Hepatocyte (in vitro differentiated cells): ENCODE data around the gene TMEM106C. TPM values are rescaled to one million over a fixed set of nuclear protein-coding genes. Genes with fewer than 3 reads are reported as not detected.
A peak's percentile ranks its signal among the peaks of the same experiment; 100 is the strongest.

Experiments used
- DNase-seq: peaks from one replicate; pipeline ENCODE4 v3.0.0-alpha.2; 2016; ENCODE audit warnings: low spot score
- H2AFZ ChIP-seq: fragments of 200-600 bp; sonication (generic); 2 replicates; pipeline ENCODE4 v1.6.0; 2016; ENCODE audit warnings: antibody characterized with exemption, mild to moderate bottlenecking
- H3K27ac ChIP-seq: fragments of 200-600 bp; sonication (generic); 2 replicates; pipeline ENCODE4 v1.5.1; 2016; ENCODE audit warnings: mild to moderate bottlenecking
- H3K27me3 ChIP-seq: fragments of 200-600 bp; sonication (generic); 2 replicates; pipeline ENCODE4 v1.6.1; 2016
- H3K36me3 ChIP-seq: fragments of 200-600 bp; sonication (generic); replicated peaks from 2 replicates; pipeline ENCODE4 v1.5.1; 2016; ENCODE audit warnings: low read depth; ENCODE audit not compliant: insufficient read depth
- H3K4me1 ChIP-seq: fragments of 200-600 bp; sonication (generic); 2 replicates; pipeline ENCODE4 v1.5.1; 2016; ENCODE audit warnings: mild to moderate bottlenecking, moderate library complexity; ENCODE audit not compliant: insufficient read depth
- H3K4me2 ChIP-seq: fragments of 200-600 bp; sonication (generic); 2 replicates; pipeline ENCODE4 v1.6.0; 2016
- H3K4me3 ChIP-seq: fragments of 200-600 bp; sonication (generic); 2 replicates; pipeline ENCODE4 v1.5.1; 2016; ENCODE audit warnings: mild to moderate bottlenecking
- H3K79me2 ChIP-seq: fragments of 200-600 bp; sonication (generic); 2 replicates; pipeline ENCODE4 v1.6.0; 2017; ENCODE audit warnings: mild to moderate bottlenecking
- H3K9me2 ChIP-seq: fragments of 200-600 bp; sonication (generic); replicated peaks from 2 replicates; pipeline ENCODE4 v1.6.0; 2017; ENCODE audit warnings: mild to moderate bottlenecking; ENCODE audit not compliant: insufficient read depth
- H3K9me3 ChIP-seq: fragments of 200-600 bp; sonication (generic); 2 replicates; pipeline ENCODE4 v1.5.1; 2016; ENCODE audit warnings: low read depth, mild to moderate bottlenecking
- H4K20me1 ChIP-seq: fragments of 200-600 bp; sonication (generic); 2 replicates; pipeline ENCODE4 v1.6.0; 2016; ENCODE audit warnings: mild to moderate bottlenecking; ENCODE audit not compliant: insufficient read depth, poor library complexity, severe bottlenecking
- CTCF ChIP-seq: fragments of 200-600 bp; sonication (generic); IDR thresholded peaks from 2 replicates; pipeline ENCODE4 v1.5.1; 2016; ENCODE audit warnings: antibody characterized with exemption, mild to moderate bottlenecking; ENCODE audit not compliant: poor library complexity
- EZH2 ChIP-seq: fragments of 200-600 bp; sonication (generic); IDR thresholded peaks from 2 replicates; pipeline ENCODE4 v1.6.1; 2016; ENCODE audit warnings: antibody characterized with exemption, mild to moderate bottlenecking, borderline replicate concordance
- EZH2phosphoT487 ChIP-seq: fragments of 200-600 bp; sonication (generic); IDR thresholded peaks from one replicate; pipeline ENCODE4 v1.6.1; 2018; ENCODE audit warnings: antibody characterized with exemption, mild to moderate bottlenecking, low read depth, moderate library complexity; ENCODE audit not compliant: unreplicated experiment, severe bottlenecking
- WGBS: methylation state at CpG from one replicate; pipeline ENCODE4 v1.1.6; 2016; ENCODE audit warnings: low lambda C conversion rate; ENCODE audit errors: missing lambda C conversion rate; 5-methylcytosine and 5-hydroxymethylcytosine counted together
- polyA plus RNA-seq: library from polyadenylated mRNA; unstranded; fragments of >200 nt; fragmentation: Nextera tagmentation; extraction: Ambion mirVana; gene quantifications from 2 replicates; pipeline ENCODE4 v1.2.1, GENCODE V29; 2016
- total RNA-seq: library from RNA; depleted of rRNA; stranded (reverse); fragments of >200 nt; gene quantifications from 2 replicates; pipeline ENCODE4 v1.2.3, GENCODE V29; 2014

The TMEM106C gene, protein sequence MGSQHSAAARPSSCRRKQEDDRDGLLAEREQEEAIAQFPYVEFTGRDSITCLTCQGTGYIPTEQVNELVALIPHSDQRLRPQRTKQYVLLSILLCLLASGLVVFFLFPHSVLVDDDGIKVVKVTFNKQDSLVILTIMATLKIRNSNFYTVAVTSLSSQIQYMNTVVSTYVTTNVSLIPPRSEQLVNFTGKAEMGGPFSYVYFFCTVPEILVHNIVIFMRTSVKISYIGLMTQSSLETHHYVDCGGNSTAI
- total RNA-seq (113 and 124 TPM in 2 replicates), polyA plus RNA-seq (98.1 and 101 TPM in 2 replicates)

DNA sequence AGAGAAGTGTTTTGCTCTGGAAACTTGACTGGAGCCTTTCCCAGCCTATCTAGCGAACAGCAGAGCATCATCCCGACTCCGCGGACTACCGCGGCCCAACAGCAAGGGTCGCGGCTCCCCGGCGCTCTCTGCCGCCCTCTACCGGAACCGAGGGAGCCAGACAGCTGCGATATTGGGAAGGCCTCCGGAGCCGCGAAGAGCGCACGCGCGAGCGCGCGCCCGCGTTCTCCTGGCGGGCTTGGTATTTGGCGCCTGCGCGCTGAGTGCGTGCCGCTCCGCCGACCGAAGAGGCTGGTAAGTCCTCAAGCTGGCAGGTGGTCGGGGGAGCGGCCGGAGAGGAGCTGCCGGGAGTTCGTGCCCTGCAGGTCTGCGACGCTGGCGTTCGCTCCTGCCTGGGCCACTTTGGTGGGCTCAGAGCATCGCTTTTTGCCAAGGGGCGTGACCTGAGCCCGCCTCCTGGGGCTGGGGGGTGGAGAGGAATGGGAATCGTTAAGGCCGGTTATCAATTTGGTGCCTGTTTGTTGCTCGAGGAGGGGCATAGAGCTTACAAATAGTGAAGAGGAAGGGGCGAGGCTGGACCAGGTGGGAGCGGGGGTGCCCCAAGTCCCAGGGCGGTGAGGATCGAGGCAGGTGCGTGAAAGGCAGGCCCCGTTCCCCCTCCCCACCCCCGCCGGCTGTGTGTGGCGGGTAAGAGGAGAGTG, at the start of gene TMEM106C:
Gene TMEM106C, plus strand, starts transcription at position 257 of the 701 bp plus-strand sequence. CDS start 641 bp downstream, outside the sequence.
- Histone ChIP-seq H3K27me3 (no peaks in the 10 kb centered on the region), H3K4me3 (peak within 1 kb of the TSS; percentile 65), H3K9me2 (no peaks in the 10 kb centered on the region), H3K4me1 (peaks cover 6% of the 10 kb centered on the region), H2AFZ (peak within 1 kb of the TSS; percentile 89), H3K4me2 (peak within 1 kb of the TSS; percentile 96), H3K9me3 (no peaks in the 10 kb centered on the region), H3K36me3 (no peaks in the 10 kb centered on the region), H3K79me2 (peaks cover 6% of the 10 kb centered on the region), H4K20me1 (no peaks in the 10 kb centered on the region), H3K27ac (no peak within 1 kb of the TSS)
- WGBS, result 1% methylated on average over 57 of the region's 59 CpGs
- peak; percentile 97 for DNase-seq
- TF ChIP-seq EZH2phosphoT487 (no peak), EZH2 (no peak), CTCF (peak; percentile 99)

- Histone ChIP-seq H2AFZ (no peak overlapping the region), H3K79me2 (no peaks in the 10 kb centered on the region), H3K4me2 (no peak overlapping the region), H3K9me2 (no peaks in the 10 kb centered on the region), H3K36me3 (no peaks in the 10 kb centered on the region), H3K9me3 (no peaks in the 10 kb centered on the region), H3K27ac (no peak overlapping the region), H3K4me3 (no peak overlapping the region), H3K4me1 (no peaks in the 10 kb centered on the region), H3K27me3 (no peaks in the 10 kb centered on the region), H4K20me1 (no peaks in the 10 kb centered on the region)
- no peak for TF ChIP-seq CTCF
- TF ChIP-seq EZH2phosphoT487, result no peak
- TF ChIP-seq EZH2, result no peak
- WGBS, result 69% methylated on average over 6 of the region's 6 CpGs
- no peak for DNase-seq
Observed at GRCh38 chr12:47920913-47921312, 42.5 kb upstream of the TMEM106C start.

- H3K9me2 ChIP-seq, result no peaks in the 10 kb centered on the region
- no peaks in the 10 kb centered on the region for H3K79me2 ChIP-seq
- H3K4me3 ChIP-seq, result no peak overlapping the region
- H3K9me3 ChIP-seq, result no peaks in the 10 kb centered on the region
- no peak overlapping the region for H3K27ac ChIP-seq
- H4K20me1 ChIP-seq, result no peaks in the 10 kb centered on the region
- no peak overlapping the region for H3K4me2 ChIP-seq
- no peak for DNase-seq
- H2AFZ ChIP-seq, result no peak overlapping the region
- no peaks in the 10 kb centered on the region for H3K27me3 ChIP-seq
- TF ChIP-seq EZH2 (no peak), EZH2phosphoT487 (no peak), CTCF (no peak)
- no peaks in the 10 kb centered on the region for H3K4me1 ChIP-seq
- 58% methylated on average over 1 of the region's 1 CpG for WGBS
- H3K36me3 ChIP-seq, result no peaks in the 10 kb centered on the region
Observed at GRCh38 chr12:47921907-47922306, 41.5 kb upstream of the TMEM106C start.
